Measurements from ENCODE around the gene DUOX1.

DNA sequence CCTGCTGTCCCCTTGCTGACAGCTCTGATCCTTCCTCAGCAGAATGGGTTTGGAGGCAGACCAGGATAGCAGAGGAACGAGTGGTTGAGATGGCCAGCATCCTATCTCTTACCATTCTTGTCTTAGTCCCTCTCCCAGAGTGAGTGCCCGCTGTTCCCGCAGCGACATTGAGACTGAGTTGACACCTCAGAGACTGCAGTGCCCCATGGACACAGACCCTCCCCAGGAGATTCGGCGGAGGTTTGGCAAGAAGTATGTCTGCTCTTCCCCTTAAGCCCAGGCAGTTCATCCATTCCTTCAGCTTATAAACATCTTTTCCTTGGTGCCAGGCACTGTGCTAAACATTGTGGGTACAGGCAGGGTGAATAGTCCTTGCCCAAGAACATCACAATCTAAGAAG is 21.2 kb downstream of the DUOX1 start:
- TF ChIP-seq POLR2A (IDR thresholded peaks at IDR 0.05; ENCODE audit: low read depth, low read length) (no peak), POLR2AphosphoS5 (IDR thresholded peaks at IDR 0.05; ENCODE audit: low read depth, low read length) (no peak), TAF1 (IDR thresholded peaks at IDR 0.05; ENCODE audit: borderline replicate concordance, low read depth, low read length) (no peak)

All from GM12892 (cell line).